BLaER1 (cell line): ENCODE data around the gene KIAA0408.

Source experiments
- H3K27ac ChIP-seq: shearing (Covaris generic); formaldehyde crosslinking; 2 replicates; pipeline ENCODE4 v1.8.1; 2022
- H3K27me3 ChIP-seq: shearing (Covaris generic); formaldehyde crosslinking; 2 replicates; pipeline ENCODE4 v1.8.1; 2022
- H3K36me3 ChIP-seq: shearing (Covaris generic); formaldehyde crosslinking; 2 replicates; pipeline ENCODE4 v1.8.1; 2022
- H3K4me1 ChIP-seq: shearing (Covaris generic); formaldehyde crosslinking; 2 replicates; pipeline ENCODE4 v1.8.1; 2022
- H3K4me2 ChIP-seq: shearing (Covaris generic); formaldehyde crosslinking; 2 replicates; pipeline ENCODE4 v1.8.1; 2022
- H3K4me3 ChIP-seq: shearing (Covaris generic); formaldehyde crosslinking; 2 replicates; pipeline ENCODE4 v1.8.1; 2022
- H3K9ac ChIP-seq: shearing (Covaris generic); formaldehyde crosslinking; 2 replicates; pipeline ENCODE4 v1.8.1; 2022
- H3K9me3 ChIP-seq: shearing (Covaris generic); formaldehyde crosslinking; 2 replicates; pipeline ENCODE4 v1.8.1; 2022
- H4K20me1 ChIP-seq: shearing (Covaris generic); formaldehyde crosslinking; 2 replicates; pipeline ENCODE4 v1.8.1; 2022
- Cebpa-rat ChIP-seq: shearing (Covaris generic); IDR thresholded peaks from 2 replicates; pipeline ENCODE4 v1.8.1; 2022

The KIAA0408 gene

GRCh38 chr6:127464161-127464880 lies 5.1 kb upstream of the KIAA0408 start:
- no peak for TF ChIP-seq Cebpa-rat
- Histone ChIP-seq H3K4me2 (no peak overlapping the region), H3K4me3 (no peak overlapping the region), H3K4me1 (no peaks in the 10 kb centered on the region), H3K36me3 (no peaks in the 10 kb centered on the region), H4K20me1 (no peaks in the 10 kb centered on the region), H3K27ac (no peak overlapping the region), H3K9ac (no peak overlapping the region), H3K27me3 (no peaks in the 10 kb centered on the region), H3K9me3 (no peaks in the 10 kb centered on the region)

DNA sequence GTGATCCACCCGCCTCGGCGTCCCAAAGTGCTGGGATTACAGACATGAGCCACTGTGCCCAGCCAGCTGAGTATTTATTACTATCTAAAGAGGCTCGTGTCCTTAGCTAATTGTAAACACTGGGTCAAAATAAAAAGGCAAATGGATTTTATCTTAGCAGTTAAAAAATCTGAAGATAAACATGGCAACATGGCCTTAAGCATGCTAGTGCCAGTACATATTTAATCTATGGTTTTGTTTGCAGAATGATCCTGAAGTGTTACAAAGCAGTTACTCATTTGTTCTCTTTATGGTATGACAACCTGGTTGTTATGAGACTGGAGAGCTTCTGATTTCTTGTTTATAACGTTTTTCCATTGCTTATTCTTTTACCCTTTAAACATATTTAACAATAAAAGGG lies 3.9 kb upstream of the KIAA0408 start:
- Histone ChIP-seq H3K36me3 (no peaks in the 10 kb centered on the region), H3K27ac (no peak overlapping the region), H3K9ac (no peak overlapping the region), H3K27me3 (no peaks in the 10 kb centered on the region), H4K20me1 (no peaks in the 10 kb centered on the region), H3K4me3 (no peak overlapping the region), H3K4me1 (no peaks in the 10 kb centered on the region), H3K4me2 (no peak overlapping the region), H3K9me3 (no peaks in the 10 kb centered on the region)
- TF ChIP-seq Cebpa-rat: no peak

GRCh38 chr6:127462376-127462775 lies 3.2 kb upstream of the KIAA0408 start:
- no peaks in the 10 kb centered on the region for H3K36me3 ChIP-seq
- no peak overlapping the region for H3K27ac ChIP-seq
- no peaks in the 10 kb centered on the region for H4K20me1 ChIP-seq
- H3K4me2 ChIP-seq: no peak overlapping the region
- no peak overlapping the region for H3K4me3 ChIP-seq
- no peaks in the 10 kb centered on the region for H3K4me1 ChIP-seq
- no peak overlapping the region for H3K9ac ChIP-seq
- no peak for TF ChIP-seq Cebpa-rat
- no peaks in the 10 kb centered on the region for H3K27me3 ChIP-seq
- H3K9me3 ChIP-seq: no peaks in the 10 kb centered on the region

DNA sequence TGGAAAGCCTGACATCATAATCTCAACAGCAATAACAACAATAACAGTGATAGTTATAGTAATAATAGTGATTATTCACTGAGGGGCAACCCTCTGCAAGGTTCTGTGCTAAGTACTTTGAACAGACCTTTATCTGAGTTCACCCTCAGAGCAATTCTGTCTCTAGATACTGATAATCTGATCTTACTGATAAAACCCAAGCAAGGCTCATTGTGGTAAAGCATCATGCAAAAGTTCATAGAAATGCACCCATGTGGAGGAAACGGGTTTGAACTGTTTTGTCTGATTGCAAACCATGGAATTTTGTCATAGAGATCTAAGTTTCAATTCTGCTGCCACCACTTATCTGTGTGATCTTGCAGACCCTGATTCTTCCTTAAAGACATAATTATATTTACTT lies 1.3 kb upstream of the KIAA0408 start:
- Histone ChIP-seq H3K36me3 (no peaks in the 10 kb centered on the region), H3K27me3 (no peaks in the 10 kb centered on the region), H4K20me1 (no peaks in the 10 kb centered on the region), H3K27ac (no peak overlapping the region), H3K9ac (no peak overlapping the region), H3K4me1 (no peaks in the 10 kb centered on the region), H3K4me2 (no peak overlapping the region), H3K4me3 (no peak overlapping the region), H3K9me3 (no peaks in the 10 kb centered on the region)
- no peak for TF ChIP-seq Cebpa-rat

DNA sequence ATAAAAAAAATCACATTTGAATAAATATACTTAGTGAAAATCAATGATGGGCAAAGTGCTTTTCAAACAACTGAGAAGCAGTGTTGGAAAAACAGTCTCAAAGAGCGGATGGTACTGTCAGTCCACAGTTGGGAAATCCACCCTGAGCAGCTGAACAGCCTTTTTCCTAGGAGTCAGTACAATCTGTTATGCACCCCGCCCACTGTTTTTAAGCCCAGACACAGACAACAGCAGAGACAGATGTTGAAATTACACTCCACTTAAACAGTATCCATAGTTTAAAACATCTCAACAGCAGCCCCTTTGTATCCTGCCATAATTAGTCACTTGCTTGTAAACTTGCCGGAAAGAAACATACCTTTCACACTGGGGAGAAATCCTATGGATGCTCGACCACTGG lies 372 bp downstream of the KIAA0408 start:
- Histone ChIP-seq H3K4me1 (no peaks in the 10 kb centered on the region), H3K4me2 (no peak overlapping the region), H3K27ac (no peak overlapping the region), H3K4me3 (no peak overlapping the region), H3K27me3 (no peaks in the 10 kb centered on the region), H3K36me3 (no peaks in the 10 kb centered on the region), H3K9me3 (no peaks in the 10 kb centered on the region), H4K20me1 (no peaks in the 10 kb centered on the region), H3K9ac (no peak overlapping the region)
- TF ChIP-seq Cebpa-rat: no peak

- Histone ChIP-seq H3K27ac (no peak overlapping the region), H3K4me3 (no peak overlapping the region), H3K9ac (no peak overlapping the region)
These were observed 967 bp downstream of the KIAA0408 start for GRCh38 chr6:127458222-127458621.

DNA sequence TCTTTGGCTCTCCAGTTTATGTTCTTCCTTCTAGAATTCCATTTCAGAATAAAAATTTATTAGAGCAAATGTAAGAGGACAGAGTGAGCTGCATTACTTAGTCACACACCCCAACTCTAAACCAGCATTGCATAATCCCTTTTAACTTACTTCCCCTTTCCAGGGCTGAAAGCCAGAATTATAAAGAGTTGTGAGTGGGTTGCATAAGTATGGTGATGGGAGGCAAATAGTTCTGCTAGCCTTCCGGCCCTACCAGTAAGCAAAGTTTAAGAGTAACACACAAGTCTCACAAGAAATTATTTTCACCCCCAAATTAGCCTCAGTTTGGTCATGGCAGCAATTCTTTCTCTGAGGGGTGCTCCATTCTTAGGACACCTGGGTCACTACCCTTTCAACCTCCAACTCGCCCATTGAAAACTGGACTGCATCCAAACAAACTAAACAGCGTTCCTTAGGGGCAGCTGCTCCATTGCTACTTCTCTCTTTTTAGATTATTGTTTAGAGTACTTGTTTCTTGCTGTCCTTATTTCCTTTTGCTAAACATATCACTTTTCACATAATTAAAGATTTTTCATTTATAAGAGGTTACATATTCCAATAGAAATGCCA lies 1.6 kb downstream of the KIAA0408 start:
- Histone ChIP-seq H4K20me1 (no peaks in the 10 kb centered on the region), H3K4me2 (no peak overlapping the region), H3K4me1 (no peaks in the 10 kb centered on the region), H3K9ac (no peak overlapping the region), H3K27me3 (no peaks in the 10 kb centered on the region), H3K36me3 (no peaks in the 10 kb centered on the region), H3K4me3 (no peak overlapping the region), H3K27ac (no peak overlapping the region), H3K9me3 (no peaks in the 10 kb centered on the region)
- TF ChIP-seq Cebpa-rat: no peak

More at GRCh38 chr6:127458222-127458621, 967 bp downstream of the KIAA0408 start:
- Histone ChIP-seq H3K4me1 (no peaks in the 10 kb centered on the region), H4K20me1 (no peaks in the 10 kb centered on the region), H3K36me3 (no peaks in the 10 kb centered on the region), H3K9me3 (no peaks in the 10 kb centered on the region), H3K27me3 (no peaks in the 10 kb centered on the region), H3K4me2 (no peak overlapping the region)
- no peak for TF ChIP-seq Cebpa-rat

DNA sequence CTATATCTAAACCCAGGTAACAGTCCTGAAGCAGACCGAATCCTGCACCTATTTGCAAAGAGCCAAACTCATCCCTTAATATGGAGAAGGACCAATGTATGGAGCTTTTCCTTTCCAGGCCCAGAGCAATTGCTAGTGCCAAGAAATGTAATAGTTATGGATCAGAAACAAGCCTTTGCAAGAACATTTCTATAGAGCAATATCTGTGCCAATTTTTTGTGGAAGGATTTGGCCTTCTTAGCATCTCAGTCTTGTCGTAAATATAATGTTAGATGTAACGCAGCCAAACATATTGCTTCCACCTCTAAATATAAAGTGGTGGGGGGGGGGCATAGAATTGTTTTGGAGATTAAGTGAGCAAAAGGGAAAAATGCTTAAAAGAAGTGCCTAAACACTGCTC lies 2.7 kb downstream of the KIAA0408 start:
- TF ChIP-seq Cebpa-rat: no peak
- Histone ChIP-seq H3K9me3 (no peaks in the 10 kb centered on the region), H3K27me3 (no peaks in the 10 kb centered on the region), H3K27ac (no peak overlapping the region), H3K4me2 (no peak overlapping the region), H4K20me1 (no peaks in the 10 kb centered on the region), H3K4me1 (no peaks in the 10 kb centered on the region), H3K9ac (no peak overlapping the region), H3K36me3 (no peaks in the 10 kb centered on the region), H3K4me3 (no peak overlapping the region)

GRCh38 chr6:127453845-127454619 lies 5.2 kb downstream of the KIAA0408 start:
- Histone ChIP-seq H3K9me3 (no peaks in the 10 kb centered on the region), H3K4me1 (no peaks in the 10 kb centered on the region), H3K9ac (no peak overlapping the region), H3K27me3 (no peaks in the 10 kb centered on the region), H3K27ac (no peak overlapping the region), H3K4me2 (no peak overlapping the region), H3K4me3 (no peak overlapping the region), H4K20me1 (no peaks in the 10 kb centered on the region), H3K36me3 (no peaks in the 10 kb centered on the region)
- TF ChIP-seq Cebpa-rat: no peak

DNA sequence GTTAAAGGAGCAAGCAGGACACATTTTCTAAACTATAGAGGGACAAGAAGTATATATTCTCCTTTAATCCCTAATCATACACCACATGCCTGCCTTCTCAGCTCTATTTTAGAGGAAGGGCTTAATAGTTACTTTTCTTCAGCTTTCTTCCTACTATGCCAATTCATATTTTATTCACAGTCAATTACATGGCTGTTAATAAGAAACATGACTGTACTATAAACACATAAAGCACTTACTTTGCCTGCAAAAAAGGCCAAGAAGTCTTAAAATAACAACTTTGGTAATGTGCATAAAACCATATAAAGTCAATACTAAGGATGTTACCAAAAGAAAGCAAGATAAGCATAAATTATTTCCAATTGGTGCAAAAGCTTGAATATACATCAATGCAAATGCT lies 6.4 kb downstream of the KIAA0408 start:
- Histone ChIP-seq H3K36me3 (no peaks in the 10 kb centered on the region), H3K9ac (no peak overlapping the region), H3K4me3 (no peak overlapping the region), H3K4me1 (no peaks in the 10 kb centered on the region), H3K9me3 (no peaks in the 10 kb centered on the region), H4K20me1 (no peaks in the 10 kb centered on the region), H3K27me3 (no peaks in the 10 kb centered on the region), H3K4me2 (no peak overlapping the region), H3K27ac (no peak overlapping the region)
- TF ChIP-seq Cebpa-rat: no peak
